Vagina (tissue), 2 donors: ENCODE data around the gene MOGAT3.

Source experiments
- CTCF ChIP-seq, 3 experiments: fragments of 450-650 bp in 2 of 3; fragments of 200-600 bp in 1 of 3; sonication (generic) in 1 of 3; IDR thresholded peaks; one replicate each; pipeline ENCODE4 v1.5.1; 2017 to 2019; ENCODE audit warnings: antibody characterized with exemption in 3 of 3, mild to moderate bottlenecking in 2 of 3, moderate library complexity in 2 of 3
- POLR2AphosphoS5 ChIP-seq, 2 donors: sonication (generic); formaldehyde crosslinking; IDR thresholded peaks; one replicate each; pipeline ENCODE4 v1.9.0; 2017; ENCODE audit warnings: antibody characterized with exemption in 2 of 2, mild to moderate bottlenecking in 2 of 2, low read depth in 1 of 2; ENCODE audit not compliant: insufficient read depth in 1 of 2

GRCh38 chr7:101170617-101171441 is 30.0 kb downstream of the MOGAT3 start:
- TF ChIP-seq CTCF (IDR thresholded peaks at IDR 0.05) = no peak
- no peak for TF ChIP-seq POLR2AphosphoS5 (IDR thresholded peaks at IDR 0.05; ENCODE audit: insufficient read depth in 1 of 2, low read depth in 1 of 2)
